ENCODE results near the gene TBCC. TPM values are rescaled to one million over a fixed set of nuclear protein-coding genes. Genes with fewer than 3 reads are reported as not detected.

Gene TBCC
- total RNA-seq, 1 donor from 2014 or later: 17.7 TPM

GRCh38 chr6:42697268-42697655 lies 48.6 kb downstream of the TBCC start:
- H3K27ac Mint-ChIP-seq: no peak overlapping the region
- no peaks in the 10 kb centered on the region for H3K9me3 Mint-ChIP-seq
- H3K27me3 Mint-ChIP-seq (ENCODE audit: low read depth): no peaks in the 10 kb centered on the region
- H3K4me3 Mint-ChIP-seq (ENCODE audit: low read depth): no peak overlapping the region
- H3K4me1 Mint-ChIP-seq (ENCODE audit: low read depth): peaks cover 21% of the 10 kb centered on the region
- peaks cover 28% of the 10 kb centered on the region for H3K36me3 Mint-ChIP-seq (ENCODE audit: low read depth)
- intact Hi-C loops (cut with micrococcal nuclease): no loop called here
- DNase-seq (ENCODE audit: low spot score): no peak

- intact Hi-C loops (cut with micrococcal nuclease): no loop called here
- peaks cover 28% of the 10 kb centered on the region for H3K36me3 Mint-ChIP-seq (ENCODE audit: low read depth)
- H3K27me3 Mint-ChIP-seq (ENCODE audit: low read depth): no peaks in the 10 kb centered on the region
- DNase-seq (ENCODE audit: low spot score): no peak
- no peak overlapping the region for H3K4me3 Mint-ChIP-seq (ENCODE audit: low read depth)
- no peaks in the 10 kb centered on the region for H3K9me3 Mint-ChIP-seq
- no peak overlapping the region for H3K27ac Mint-ChIP-seq
- H3K4me1 Mint-ChIP-seq (ENCODE audit: low read depth): peaks cover 23% of the 10 kb centered on the region
Measured at GRCh38 chr6:42696526-42697267, 49.2 kb downstream of the TBCC start.

GRCh38 chr6:42694586-42694985 lies 51.3 kb downstream of the TBCC start:
- no peak for DNase-seq (ENCODE audit: low spot score)
- no peaks in the 10 kb centered on the region for H3K9me3 Mint-ChIP-seq
- H3K4me3 Mint-ChIP-seq (ENCODE audit: low read depth): no peak overlapping the region
- no peak overlapping the region for H3K27ac Mint-ChIP-seq
- peaks cover 47% of the 10 kb centered on the region for H3K36me3 Mint-ChIP-seq (ENCODE audit: low read depth)
- peaks cover 27% of the 10 kb centered on the region for H3K4me1 Mint-ChIP-seq (ENCODE audit: low read depth)
- no peaks in the 10 kb centered on the region for H3K27me3 Mint-ChIP-seq (ENCODE audit: low read depth)
- intact Hi-C loops (cut with micrococcal nuclease): loop anchor here (1.0 kb wide), 1 partner anchor 32 kb away; no protein-coding TSS in a partner anchor

Other genes with a start within 250 kb of the TBCC start
- gene UBR2, start 182.1 kb downstream of the TBCC start, total RNA-seq: 28.6 and 29.6 TPM in 2 replicates
- not detected in 2 replicates for gene PRPH2, start 23.5 kb downstream of the TBCC start, total RNA-seq
- 14.2 and 14.4 TPM in 2 replicates for gene BICRAL, start 35.9 kb upstream of the TBCC start, total RNA-seq
- 149 and 151 TPM in 2 replicates for gene RPL7L1, start 133.5 kb upstream of the TBCC start, total RNA-seq
- not detected in 2 replicates for gene PTCRA, start 169.9 kb upstream of the TBCC start, total RNA-seq
- gene CNPY3, start 183.4 kb upstream of the TBCC start, total RNA-seq: 51.3 and 53.1 TPM in 2 replicates
- 0.62 and 0.69 TPM in 2 replicates for gene GNMT, start 214.7 kb upstream of the TBCC start, total RNA-seq
- gene PEX6, start 233.1 kb upstream of the TBCC start, total RNA-seq: 26.0 and 27.8 TPM in 2 replicates
- 62.7 and 63.2 TPM in 2 replicates for gene PPP2R5D, start 238.5 kb upstream of the TBCC start, total RNA-seq

All from activated T-helper 2 cell treated with anti-CD3 and anti-CD28 coated beads, Interferon-gamma antibody, Interleukin-2, Interleukin-4, amounts not matched to agents 10 μg/mL and 5 μg/mL and 100 μg/mL, durations not matched to agents 14 hours and 24 hours and 36 hours (primary cell).